Fibroblast of gingiva (primary cell): ENCODE measurements around the gene ARHGEF38.

Experiments
- DNase-seq: peaks from one replicate; pipeline ENCODE4 v3.0.0-alpha.2; 2011; ENCODE audit warnings: low read depth

Gene ARHGEF38

DNA sequence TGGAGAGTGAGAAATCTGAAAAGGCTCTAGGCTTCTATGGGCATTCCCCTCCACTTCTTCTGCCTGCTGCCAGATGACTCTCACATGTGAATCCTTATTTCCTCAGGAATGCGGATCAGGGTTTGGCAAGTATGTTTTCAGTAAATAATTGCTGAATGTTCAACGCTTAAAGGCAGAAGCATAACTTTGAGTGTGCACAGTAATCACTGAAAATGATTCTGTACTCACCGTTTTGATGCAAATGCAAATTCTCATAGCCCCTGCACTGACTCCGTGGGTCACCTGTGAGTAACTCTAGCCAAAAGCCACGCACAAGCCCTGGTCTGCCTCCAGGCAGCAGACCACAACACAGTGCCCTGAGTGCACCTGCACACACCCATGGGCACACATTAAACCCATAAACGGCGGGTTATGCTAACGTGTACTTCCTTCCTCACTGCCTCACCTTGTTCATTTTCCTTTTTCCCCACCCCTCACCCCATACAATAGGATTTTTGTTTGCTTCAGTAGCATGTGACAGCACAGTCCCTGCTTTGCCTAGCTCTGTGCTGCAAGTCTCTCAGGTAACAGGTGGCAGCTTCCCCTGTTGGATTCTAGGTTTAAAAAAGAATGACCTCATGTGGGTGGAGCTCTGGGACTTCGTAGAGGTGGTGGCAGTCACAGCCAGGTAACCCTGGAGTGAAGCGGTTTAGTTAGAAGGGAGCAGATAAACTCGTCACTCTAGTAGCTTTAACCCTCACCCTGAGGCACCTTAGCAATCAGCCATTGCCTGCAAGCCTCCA lies at the start of gene ARHGEF38:
ARHGEF38 (plus strand) TSS at position 656 of the 782 bp plus-strand sequence. CDS start 146 bp downstream, outside the sequence.
- peak; percentile 13 for DNase-seq

DNA sequence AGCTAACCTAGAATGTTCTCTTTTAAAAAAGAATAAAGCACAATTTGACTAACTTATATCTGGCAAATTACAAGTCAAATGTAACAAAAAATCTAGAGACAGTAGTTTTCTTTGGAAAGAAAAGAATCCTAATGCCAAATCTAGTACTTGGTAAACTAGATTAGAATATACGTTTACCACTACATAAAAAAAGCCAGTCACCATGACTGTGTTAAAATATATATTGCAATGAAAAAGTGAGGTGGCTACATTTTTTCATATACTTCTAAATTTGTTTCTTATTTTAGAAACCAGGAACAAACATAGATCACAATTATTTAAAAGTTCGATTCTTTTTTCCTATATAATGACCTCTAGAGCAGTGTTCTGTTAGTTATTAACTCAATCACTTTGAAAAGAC lies 48.9 kb upstream of the ARHGEF38 start:
- no peak for DNase-seq

DNA sequence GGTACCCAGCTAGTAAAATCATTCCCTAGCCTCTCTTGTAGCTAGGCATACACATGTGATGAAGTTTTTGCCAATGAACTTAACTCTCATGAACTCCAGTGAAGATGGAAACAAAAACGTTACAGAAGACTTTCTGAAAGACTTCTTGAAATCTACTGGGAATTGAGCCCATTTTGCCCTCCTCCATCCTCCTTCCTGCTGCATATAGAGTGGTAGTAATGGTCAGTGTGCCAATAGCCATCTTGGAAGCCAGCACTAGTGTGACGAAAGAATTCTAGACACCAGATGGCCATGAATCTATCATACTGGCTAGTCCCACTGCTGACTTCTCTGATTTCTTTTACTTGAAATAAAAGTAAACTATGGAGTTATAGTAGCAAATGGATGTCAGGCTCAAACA lies 47.7 kb upstream of the ARHGEF38 start:
- DNase-seq = peak; percentile 33

- DNase-seq = no peak
Measured at GRCh38 chr4:105509291-105509690, 43.1 kb upstream of the ARHGEF38 start.

GRCh38 chr4:105509714-105510113 lies 42.7 kb upstream of the ARHGEF38 start:
- DNase-seq = no peak

GRCh38 chr4:105510245-105510644 lies 42.2 kb upstream of the ARHGEF38 start:
- DNase-seq = no peak

DNA sequence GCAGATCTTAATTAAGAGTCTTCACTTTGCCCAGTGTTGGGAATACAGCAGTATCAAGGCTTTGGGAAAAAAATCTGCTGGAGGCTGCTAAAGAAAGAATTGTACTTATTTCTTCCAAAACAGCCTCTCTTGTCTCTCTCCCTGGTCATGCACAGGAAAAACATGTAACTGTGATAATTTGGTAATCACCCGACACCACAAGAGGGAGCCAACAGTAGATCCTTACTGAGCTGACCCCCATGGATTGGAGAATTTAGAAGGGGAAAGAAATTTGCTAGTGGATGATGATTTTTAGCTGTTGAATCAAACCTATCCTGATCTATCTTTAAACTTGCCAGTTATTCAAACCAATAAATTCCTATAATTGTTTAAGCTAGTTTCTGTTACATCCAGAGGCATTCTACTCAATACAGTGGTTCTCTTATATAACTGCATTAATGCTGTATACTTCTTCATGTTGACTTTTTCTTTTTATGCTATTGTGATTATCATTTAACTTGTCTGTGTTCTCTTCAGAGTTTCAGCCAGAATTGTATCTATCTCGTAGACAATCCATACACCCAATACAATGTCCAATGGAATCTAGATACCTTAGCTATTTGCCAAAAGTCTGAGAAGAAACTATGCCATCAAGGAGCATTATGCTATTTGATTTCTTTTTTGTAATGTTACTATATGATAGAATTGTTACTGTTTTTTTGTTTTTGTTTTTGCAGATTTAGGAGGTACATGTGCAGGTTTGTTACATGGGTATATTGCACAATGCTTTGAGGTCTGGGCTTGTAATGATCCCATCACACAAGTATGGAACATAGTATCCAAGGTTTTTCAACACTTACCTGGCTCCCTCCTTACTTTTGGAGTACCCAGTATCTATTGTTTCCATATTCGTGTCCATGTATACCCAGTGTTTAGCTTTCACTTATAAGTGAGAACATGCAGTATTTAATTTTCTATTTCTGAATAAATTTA lies 31.3 kb upstream of the ARHGEF38 start:
- DNase-seq = peak; percentile 16

GRCh38 chr4:105526656-105527055 lies 25.8 kb upstream of the ARHGEF38 start:
- no peak for DNase-seq

DNA sequence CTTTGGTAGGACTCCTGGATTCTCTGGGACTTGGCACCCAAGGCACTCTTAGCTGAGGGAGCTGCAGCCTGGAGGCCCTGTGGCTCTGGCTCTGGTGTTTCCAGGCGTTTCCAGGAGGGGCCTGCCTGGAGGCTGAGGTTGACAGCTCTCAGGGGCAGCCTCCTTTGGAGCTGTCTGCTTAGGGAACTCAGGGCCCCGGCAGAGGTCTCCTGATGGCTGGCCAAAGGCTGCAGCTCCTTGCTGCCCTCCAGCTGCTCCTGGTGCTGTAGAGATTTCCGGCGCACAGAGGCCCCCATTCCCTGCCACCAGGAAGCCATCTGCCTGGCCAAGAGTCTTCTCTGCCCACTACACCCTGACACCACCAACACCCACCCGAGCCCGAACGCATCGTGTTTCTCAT lies 25.3 kb upstream of the ARHGEF38 start:
- DNase-seq = no peak

GRCh38 chr4:105536601-105537000 lies 15.8 kb upstream of the ARHGEF38 start:
- DNase-seq = no peak

DNA sequence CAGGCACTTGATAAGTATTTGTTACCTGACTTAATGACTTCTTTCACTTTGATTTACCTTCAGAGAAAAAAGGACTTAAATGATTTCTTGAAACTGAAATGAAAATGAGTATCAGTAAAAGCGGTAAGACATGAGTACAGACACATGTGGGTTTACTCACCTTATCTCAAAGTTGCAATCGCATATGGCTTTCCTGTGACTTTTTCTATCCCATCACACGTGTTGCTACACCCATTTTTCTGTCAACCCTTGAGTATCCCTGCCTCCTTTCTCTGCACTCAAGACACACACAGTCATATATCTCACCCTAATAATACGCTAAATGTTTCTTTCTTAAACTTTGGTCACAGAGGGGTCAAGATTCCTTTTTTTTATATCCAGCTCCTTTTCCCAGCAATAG lies 11.0 kb upstream of the ARHGEF38 start:
- no peak for DNase-seq

- DNase-seq = no peak
Measured at GRCh38 chr4:105542039-105542438, 10.4 kb upstream of the ARHGEF38 start.

DNA sequence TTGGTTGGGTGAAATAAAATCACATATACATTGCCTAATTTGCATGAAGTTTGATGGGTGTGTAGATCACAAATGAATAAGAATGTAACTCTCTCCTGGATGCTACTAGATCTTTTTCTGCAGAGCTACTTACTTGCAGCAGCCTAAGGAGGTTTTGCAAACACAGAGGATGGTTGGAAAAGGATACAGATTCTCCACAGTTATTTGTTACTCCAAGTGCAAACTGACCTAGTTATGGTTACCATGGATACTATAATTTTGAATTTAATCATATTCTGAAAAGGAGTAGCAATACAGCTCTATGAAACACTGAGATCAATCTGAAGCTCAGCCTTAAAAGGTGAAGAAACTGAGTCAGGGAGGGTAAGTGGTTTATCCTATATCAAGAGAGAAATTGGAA lies 9.1 kb upstream of the ARHGEF38 start:
- no peak for DNase-seq

GRCh38 chr4:105543881-105544280 lies 8.5 kb upstream of the ARHGEF38 start:
- DNase-seq = no peak

- no peak for DNase-seq
Measured at GRCh38 chr4:105544520-105545286, 7.7 kb upstream of the ARHGEF38 start.

DNA sequence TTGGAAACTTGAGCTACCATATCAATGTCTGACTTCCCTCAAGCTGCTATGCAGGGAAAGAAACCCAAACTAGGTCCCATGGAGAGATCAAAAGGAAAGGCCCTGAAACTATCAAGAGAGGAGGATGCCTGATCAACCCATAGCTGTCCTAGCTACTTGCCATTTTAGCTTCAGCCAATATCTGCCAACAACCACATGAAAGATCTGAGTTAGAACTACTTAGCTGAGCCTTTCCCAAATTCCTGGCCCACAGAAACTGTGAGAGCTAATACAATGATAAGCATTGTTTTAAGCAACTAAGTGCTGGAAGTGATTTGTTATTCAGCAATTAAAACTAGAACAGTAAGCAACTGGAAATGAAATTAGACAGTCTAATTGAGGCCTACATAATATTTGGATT lies 6.3 kb upstream of the ARHGEF38 start:
- no peak for DNase-seq

DNA sequence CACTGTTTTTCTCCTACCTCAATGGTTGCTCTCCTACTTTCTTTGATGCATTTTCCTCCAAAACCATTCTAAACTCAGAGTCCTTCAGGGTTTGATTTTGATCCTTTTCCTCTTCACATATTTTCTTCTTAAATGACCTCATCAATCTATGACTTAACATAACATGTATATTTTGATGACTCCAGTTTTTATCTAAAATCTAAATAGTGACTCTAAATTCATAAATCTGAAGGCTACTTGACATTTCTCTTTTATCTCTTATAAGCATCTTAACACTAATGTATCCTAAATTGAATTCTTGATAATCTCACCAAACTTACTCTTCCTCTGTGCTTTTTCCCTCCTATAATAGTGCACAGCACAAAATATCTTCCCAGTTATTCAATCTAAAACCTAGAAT lies 4.7 kb upstream of the ARHGEF38 start:
- no peak for DNase-seq

GRCh38 chr4:105548483-105548882 lies 3.9 kb upstream of the ARHGEF38 start:
- DNase-seq = no peak

- no peak for DNase-seq
Measured at GRCh38 chr4:105550641-105551040, 1.8 kb upstream of the ARHGEF38 start.

DNA sequence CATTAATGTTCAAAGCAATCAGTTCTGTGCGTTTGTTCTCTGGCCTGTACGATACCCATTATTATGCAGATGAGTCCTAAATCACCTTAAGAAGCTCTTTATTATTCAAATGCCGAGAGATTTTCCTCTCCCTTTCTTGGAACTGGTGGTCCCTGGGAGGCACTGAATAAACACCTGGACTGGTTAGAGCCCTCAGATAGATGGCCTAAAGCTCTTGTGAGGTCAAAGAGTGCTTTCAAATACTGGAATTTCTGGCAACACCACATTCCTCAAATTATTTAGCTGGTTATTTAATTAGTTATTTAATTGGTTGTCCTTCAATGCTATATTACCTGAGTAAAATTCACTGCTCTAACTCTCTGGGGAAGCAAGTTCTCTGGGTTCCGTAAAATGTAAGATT lies 3.0 kb downstream of the ARHGEF38 start:
- DNase-seq = no peak

GRCh38 chr4:105556206-105556605 lies 3.8 kb downstream of the ARHGEF38 start:
- no peak for DNase-seq

GRCh38 chr4:105558277-105558676 lies 5.9 kb downstream of the ARHGEF38 start:
- no peak for DNase-seq
